Measurements from ENCODE around the gene BMP8B. TPM values are rescaled to one million over a fixed set of nuclear protein-coding genes. Genes with fewer than 3 reads are reported as not detected.
"Not testable (repeated sequence)": the region's sequence is repeated elsewhere in the genome, so short reads cannot be mapped to it uniquely, and the experiment has no call there.

Gene BMP8B
- total RNA-seq, 1 donor from 2014 or later = 0.16 TPM

DNA sequence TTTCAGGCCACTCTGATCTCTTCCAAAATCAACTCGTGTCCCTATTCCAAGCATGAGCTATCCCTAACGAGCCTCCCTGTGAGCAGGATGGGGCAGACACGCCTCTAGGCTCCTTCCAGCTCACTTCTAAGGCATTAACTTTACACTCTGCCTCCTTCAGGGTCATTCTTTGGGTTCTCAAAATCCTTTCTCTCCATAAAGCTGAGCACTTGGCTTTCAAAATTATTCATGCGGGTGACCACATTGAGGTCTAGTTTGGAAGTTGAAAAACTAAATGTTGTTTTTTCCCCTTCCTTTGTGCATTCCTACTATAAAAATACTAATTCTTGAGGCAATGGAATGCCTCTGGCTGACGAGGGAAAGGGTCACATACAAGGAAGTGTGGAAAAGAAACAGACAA, 33.5 kb upstream of the BMP8B start:
- no peaks in the 10 kb centered on the region for H3K36me3 Mint-ChIP-seq (ENCODE audit: low read depth, unreplicated experiment)
- FAIRE-seq = no peak
- peak; percentile 20 for DNase-seq (ENCODE audit: low read depth)

DNA sequence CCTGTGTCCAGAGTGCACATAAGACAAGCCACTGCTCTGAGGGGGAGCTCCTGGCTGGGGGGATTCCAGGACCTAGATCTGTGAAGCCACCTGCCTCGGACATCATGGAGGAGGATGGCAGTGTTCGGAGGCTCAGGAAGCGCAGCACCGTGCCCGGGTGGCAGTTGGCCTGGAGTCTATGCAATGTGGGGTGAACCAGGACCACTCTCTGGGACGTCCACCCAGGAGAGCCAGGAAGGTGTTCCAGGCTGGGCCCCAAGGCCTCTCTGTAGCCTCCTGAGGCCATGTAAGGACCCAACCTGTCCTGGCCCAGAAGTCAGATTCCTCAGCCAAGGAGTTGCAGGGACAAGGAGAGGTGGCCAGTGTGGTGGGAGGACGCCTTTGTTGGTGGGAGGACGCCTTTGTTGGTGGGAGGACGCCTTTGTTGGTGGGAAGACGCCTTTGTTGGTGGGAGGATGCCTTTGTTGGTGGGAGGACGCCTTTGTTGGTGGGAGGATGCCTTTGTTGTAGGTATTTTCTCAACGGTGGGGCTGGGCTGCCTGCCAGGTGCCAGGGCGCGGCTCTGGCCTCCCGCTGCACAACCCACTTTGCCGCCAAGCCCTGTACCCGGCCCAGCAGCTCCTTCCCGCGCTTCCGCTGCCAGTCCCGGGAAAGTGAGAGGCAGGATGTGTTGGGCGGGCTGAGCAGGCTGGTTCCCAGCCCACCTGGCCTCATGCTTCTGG, 30.6 kb upstream of the BMP8B start:
- FAIRE-seq (no peak), DNase-seq (ENCODE audit: low read depth) (no peak)
- no peak overlapping the region for H3K9ac ChIP-seq (ENCODE audit: low read length)
- no peak overlapping the region for H3K4me2 ChIP-seq (ENCODE audit: low read length)
- Mint-ChIP-seq H3K4me1 (ENCODE audit: low read depth, unreplicated experiment) (no peaks in the 10 kb centered on the region), H3K36me3 (ENCODE audit: low read depth, unreplicated experiment) (no peaks in the 10 kb centered on the region), H3K27ac (ENCODE audit: unreplicated experiment) (no peak overlapping the region), H3K9me3 (ENCODE audit: unreplicated experiment) (peaks cover 4% of the 10 kb centered on the region), H3K27me3 (ENCODE audit: low read depth, unreplicated experiment) (peaks cover 18% of the 10 kb centered on the region), H3K4me3 (ENCODE audit: unreplicated experiment) (no peak overlapping the region)
- H3K4me1 ChIP-seq (ENCODE audit: insufficient read depth, low read length) = no peaks in the 10 kb centered on the region
- no peak overlapping the region for H3K27ac ChIP-seq (ENCODE audit: low read depth, low read length)
- H3K4me3 ChIP-seq (ENCODE audit: insufficient read depth, low read depth, low read length) = no peak overlapping the region
- no peaks in the 10 kb centered on the region for H3K27me3 ChIP-seq (ENCODE audit: insufficient read depth, low read length)
- TF ChIP-seq, protein P1, sequence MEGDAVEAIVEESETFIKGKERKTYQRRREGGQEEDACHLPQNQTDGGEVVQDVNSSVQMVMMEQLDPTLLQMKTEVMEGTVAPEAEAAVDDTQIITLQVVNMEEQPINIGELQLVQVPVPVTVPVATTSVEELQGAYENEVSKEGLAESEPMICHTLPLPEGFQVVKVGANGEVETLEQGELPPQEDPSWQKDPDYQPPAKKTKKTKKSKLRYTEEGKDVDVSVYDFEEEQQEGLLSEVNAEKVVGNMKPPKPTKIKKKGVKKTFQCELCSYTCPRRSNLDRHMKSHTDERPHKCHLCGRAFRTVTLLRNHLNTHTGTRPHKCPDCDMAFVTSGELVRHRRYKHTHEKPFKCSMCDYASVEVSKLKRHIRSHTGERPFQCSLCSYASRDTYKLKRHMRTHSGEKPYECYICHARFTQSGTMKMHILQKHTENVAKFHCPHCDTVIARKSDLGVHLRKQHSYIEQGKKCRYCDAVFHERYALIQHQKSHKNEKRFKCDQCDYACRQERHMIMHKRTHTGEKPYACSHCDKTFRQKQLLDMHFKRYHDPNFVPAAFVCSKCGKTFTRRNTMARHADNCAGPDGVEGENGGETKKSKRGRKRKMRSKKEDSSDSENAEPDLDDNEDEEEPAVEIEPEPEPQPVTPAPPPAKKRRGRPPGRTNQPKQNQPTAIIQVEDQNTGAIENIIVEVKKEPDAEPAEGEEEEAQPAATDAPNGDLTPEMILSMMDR (IDR thresholded peaks at IDR 0.05; ENCODE audit: insufficient read depth, low read depth, low read length) = no peak
- no peak for TF ChIP-seq EZH2 (IDR thresholded peaks at IDR 0.05; ENCODE audit: insufficient read depth, low read length)
- no peaks in the 10 kb centered on the region for H3K36me3 ChIP-seq (ENCODE audit: insufficient read depth, low read length)
- no peaks in the 10 kb centered on the region for H3K9me3 ChIP-seq (ENCODE audit: insufficient read depth, low read depth, low read length)
- H3K79me2 ChIP-seq (ENCODE audit: insufficient read depth, low read length) = no peaks in the 10 kb centered on the region
- H2AFZ ChIP-seq (ENCODE audit: low read depth, low read length) = no peak overlapping the region
- H4K20me1 ChIP-seq (ENCODE audit: insufficient read depth, low read length) = peaks cover 3% of the 10 kb centered on the region

More for the DNA sequence above, 33.5 kb upstream of the BMP8B start:
- Mint-ChIP-seq H3K4me1 (ENCODE audit: low read depth, unreplicated experiment) (no peaks in the 10 kb centered on the region), H3K4me3 (ENCODE audit: unreplicated experiment) (no peak overlapping the region), H3K9me3 (ENCODE audit: unreplicated experiment) (peaks cover 6% of the 10 kb centered on the region), H3K27ac (ENCODE audit: unreplicated experiment) (no peak overlapping the region), H3K27me3 (ENCODE audit: low read depth, unreplicated experiment) (peaks cover 16% of the 10 kb centered on the region)
- Histone ChIP-seq H3K4me3 (ENCODE audit: insufficient read depth, low read depth, low read length) (no peak overlapping the region), H3K9me3 (ENCODE audit: insufficient read depth, low read depth, low read length) (no peaks in the 10 kb centered on the region), H3K27me3 (ENCODE audit: insufficient read depth, low read length) (no peaks in the 10 kb centered on the region), H3K4me2 (ENCODE audit: low read length) (no peak overlapping the region), H3K79me2 (ENCODE audit: insufficient read depth, low read length) (no peaks in the 10 kb centered on the region), H3K4me1 (ENCODE audit: insufficient read depth, low read length) (no peaks in the 10 kb centered on the region), H3K9ac (ENCODE audit: low read length) (no peak overlapping the region), H4K20me1 (ENCODE audit: insufficient read depth, low read length) (no peaks in the 10 kb centered on the region), H3K36me3 (ENCODE audit: insufficient read depth, low read length) (no peaks in the 10 kb centered on the region), H3K27ac (ENCODE audit: low read depth, low read length) (no peak overlapping the region), H2AFZ (ENCODE audit: low read depth, low read length) (no peak overlapping the region)
- TF ChIP-seq, protein P1 (IDR thresholded peaks at IDR 0.05; ENCODE audit: insufficient read depth, low read depth, low read length) = no peak
- no peak for TF ChIP-seq EZH2 (IDR thresholded peaks at IDR 0.05; ENCODE audit: insufficient read depth, low read length)

DNA sequence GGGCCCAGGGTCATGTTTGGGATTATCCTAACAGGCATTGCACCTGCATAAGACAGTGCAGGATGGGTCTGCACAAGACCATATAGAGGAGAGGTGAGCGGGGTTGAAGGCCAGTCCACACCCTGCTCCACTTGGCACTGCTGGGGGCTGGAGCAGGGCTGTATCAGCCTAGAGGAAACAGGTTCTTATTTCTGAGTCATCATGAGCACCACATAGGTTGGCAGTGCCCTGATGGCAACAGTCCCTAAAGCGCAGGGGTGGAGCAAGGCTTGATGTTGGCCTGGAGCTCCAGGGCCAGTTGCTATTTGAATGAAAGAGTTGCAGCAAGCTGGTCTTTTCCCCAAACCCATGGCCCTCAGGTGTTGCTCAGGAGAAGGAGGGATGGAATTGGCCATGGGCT, 29.8 kb upstream of the BMP8B start:
- Mint-ChIP-seq H3K27me3 (ENCODE audit: low read depth, unreplicated experiment) (peaks cover 18% of the 10 kb centered on the region), H3K27ac (ENCODE audit: unreplicated experiment) (no peak overlapping the region), H3K36me3 (ENCODE audit: low read depth, unreplicated experiment) (no peaks in the 10 kb centered on the region), H3K4me1 (ENCODE audit: low read depth, unreplicated experiment) (no peaks in the 10 kb centered on the region), H3K9me3 (ENCODE audit: unreplicated experiment) (peaks cover 2% of the 10 kb centered on the region), H3K4me3 (ENCODE audit: unreplicated experiment) (no peak overlapping the region)
- Histone ChIP-seq H2AFZ (ENCODE audit: low read depth, low read length) (no peak overlapping the region), H3K4me3 (ENCODE audit: insufficient read depth, low read depth, low read length) (no peak overlapping the region), H3K27me3 (ENCODE audit: insufficient read depth, low read length) (no peaks in the 10 kb centered on the region), H4K20me1 (ENCODE audit: insufficient read depth, low read length) (peaks cover 3% of the 10 kb centered on the region), H3K27ac (ENCODE audit: low read depth, low read length) (no peak overlapping the region), H3K4me2 (ENCODE audit: low read length) (no peak overlapping the region), H3K36me3 (ENCODE audit: insufficient read depth, low read length) (no peaks in the 10 kb centered on the region), H3K79me2 (ENCODE audit: insufficient read depth, low read length) (no peaks in the 10 kb centered on the region), H3K9ac (ENCODE audit: low read length) (no peak overlapping the region), H3K4me1 (ENCODE audit: insufficient read depth, low read length) (no peaks in the 10 kb centered on the region), H3K9me3 (ENCODE audit: insufficient read depth, low read depth, low read length) (no peaks in the 10 kb centered on the region)
- TF ChIP-seq EZH2 (IDR thresholded peaks at IDR 0.05; ENCODE audit: insufficient read depth, low read length) = no peak
- no peak for FAIRE-seq
- DNase-seq (ENCODE audit: low read depth) = no peak

DNA sequence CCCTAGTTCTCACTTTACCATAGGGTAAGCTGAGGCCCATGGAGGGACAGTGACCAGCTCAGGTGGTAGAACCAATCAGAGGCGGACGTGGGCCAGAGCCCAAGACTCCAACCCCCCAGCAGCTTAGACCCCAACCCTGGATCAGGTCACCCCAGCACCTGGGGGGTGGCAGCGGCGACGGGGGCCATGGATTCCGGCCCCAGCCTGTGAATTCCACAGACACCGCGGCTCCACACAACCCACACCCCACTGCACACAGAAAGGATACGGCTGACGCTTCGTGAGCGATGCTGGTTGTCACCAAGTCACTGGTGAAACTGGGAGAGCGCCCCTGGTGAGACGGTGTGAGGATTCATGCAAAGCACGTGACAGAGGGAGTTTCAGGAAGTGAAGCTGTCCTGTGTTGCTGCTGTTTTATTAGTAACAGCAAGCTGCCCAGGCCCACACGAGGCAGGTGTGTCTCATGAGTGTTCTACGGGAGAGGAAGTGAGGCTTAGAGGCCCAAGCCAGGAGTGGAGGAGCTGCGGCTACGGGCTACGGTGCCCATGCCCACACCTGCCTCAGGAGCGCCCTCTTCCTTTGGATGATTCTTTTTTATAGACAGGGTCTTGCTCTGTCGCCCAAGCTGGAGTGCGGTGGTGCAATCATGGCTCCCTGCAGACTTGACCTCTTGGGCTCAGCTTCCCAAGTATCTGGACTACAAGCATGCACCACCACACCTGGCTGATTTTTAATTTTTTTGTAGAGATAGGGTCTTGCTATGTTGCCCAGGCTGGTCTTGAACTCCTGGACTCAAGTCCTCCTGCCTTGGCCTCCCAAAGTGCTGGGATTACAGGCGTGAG, 28.6 kb upstream of the BMP8B start:
- H3K27ac ChIP-seq (ENCODE audit: low read depth, low read length); H3K9me3 Mint-ChIP-seq (ENCODE audit: unreplicated experiment); FAIRE-seq: not testable (repeated sequence)

More for the DNA sequence above, 28.6 kb upstream of the BMP8B start:
- not testable (repeated sequence) for H3K4me3 ChIP-seq (ENCODE audit: insufficient read depth, low read depth, low read length); H3K4me1 Mint-ChIP-seq (ENCODE audit: low read depth, unreplicated experiment); H2AFZ ChIP-seq (ENCODE audit: low read depth, low read length); H3K79me2 ChIP-seq (ENCODE audit: insufficient read depth, low read length); H4K20me1 ChIP-seq (ENCODE audit: insufficient read depth, low read length); H3K36me3 ChIP-seq (ENCODE audit: insufficient read depth, low read length); H3K4me1 ChIP-seq (ENCODE audit: insufficient read depth, low read length); H3K4me2 ChIP-seq (ENCODE audit: low read length); H3K27ac Mint-ChIP-seq (ENCODE audit: unreplicated experiment); H3K9me3 ChIP-seq (ENCODE audit: insufficient read depth, low read depth, low read length); H3K4me3 Mint-ChIP-seq (ENCODE audit: unreplicated experiment); H3K36me3 Mint-ChIP-seq (ENCODE audit: low read depth, unreplicated experiment); H3K9ac ChIP-seq (ENCODE audit: low read length); DNase-seq (ENCODE audit: low read depth); H3K27me3 ChIP-seq (ENCODE audit: insufficient read depth, low read length)
- H3K27me3 Mint-ChIP-seq (ENCODE audit: low read depth, unreplicated experiment) = peaks cover 15% of the 10 kb centered on the region

Measured in astrocyte (in vitro differentiated cells and primary cell).